ENCODE data around the gene CEP192. TPM values are rescaled to one million over a fixed set of nuclear protein-coding genes. Genes with fewer than 3 reads are reported as not detected.
A peak's percentile ranks its signal among the peaks of the same experiment; 100 is the strongest.

The CEP192 gene, protein sequence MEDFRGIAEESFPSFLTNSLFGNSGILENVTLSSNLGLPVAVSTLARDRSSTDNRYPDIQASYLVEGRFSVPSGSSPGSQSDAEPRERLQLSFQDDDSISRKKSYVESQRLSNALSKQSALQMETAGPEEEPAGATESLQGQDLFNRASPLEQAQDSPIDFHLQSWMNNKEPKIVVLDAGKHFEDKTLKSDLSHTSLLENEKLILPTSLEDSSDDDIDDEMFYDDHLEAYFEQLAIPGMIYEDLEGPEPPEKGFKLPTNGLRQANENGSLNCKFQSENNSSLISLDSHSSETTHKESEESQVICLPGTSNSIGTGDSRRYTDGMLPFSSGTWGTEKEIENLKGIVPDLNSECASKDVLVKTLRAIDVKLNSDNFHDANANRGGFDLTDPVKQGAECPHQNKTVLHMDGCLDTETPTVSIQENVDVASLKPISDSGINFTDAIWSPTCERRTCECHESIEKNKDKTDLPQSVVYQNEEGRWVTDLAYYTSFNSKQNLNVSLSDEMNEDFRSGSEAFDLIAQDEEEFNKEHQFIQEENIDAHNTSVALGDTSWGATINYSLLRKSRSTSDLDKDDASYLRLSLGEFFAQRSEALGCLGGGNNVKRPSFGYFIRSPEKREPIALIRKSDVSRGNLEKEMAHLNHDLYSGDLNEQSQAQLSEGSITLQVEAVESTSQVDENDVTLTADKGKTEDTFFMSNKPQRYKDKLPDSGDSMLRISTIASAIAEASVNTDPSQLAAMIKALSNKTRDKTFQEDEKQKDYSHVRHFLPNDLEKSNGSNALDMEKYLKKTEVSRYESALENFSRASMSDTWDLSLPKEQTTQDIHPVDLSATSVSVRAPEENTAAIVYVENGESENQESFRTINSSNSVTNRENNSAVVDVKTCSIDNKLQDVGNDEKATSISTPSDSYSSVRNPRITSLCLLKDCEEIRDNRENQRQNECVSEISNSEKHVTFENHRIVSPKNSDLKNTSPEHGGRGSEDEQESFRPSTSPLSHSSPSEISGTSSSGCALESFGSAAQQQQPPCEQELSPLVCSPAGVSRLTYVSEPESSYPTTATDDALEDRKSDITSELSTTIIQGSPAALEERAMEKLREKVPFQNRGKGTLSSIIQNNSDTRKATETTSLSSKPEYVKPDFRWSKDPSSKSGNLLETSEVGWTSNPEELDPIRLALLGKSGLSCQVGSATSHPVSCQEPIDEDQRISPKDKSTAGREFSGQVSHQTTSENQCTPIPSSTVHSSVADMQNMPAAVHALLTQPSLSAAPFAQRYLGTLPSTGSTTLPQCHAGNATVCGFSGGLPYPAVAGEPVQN (N-terminal part only)
- total RNA-seq (34.8 TPM), polyA plus RNA-seq (ENCODE audit: insufficient read depth in 1 of 8, insufficient read length in 8 of 8, low replicate concordance in 1 of 8) (10 to 100 TPM; 14.3 to 29.2 (median 20.6) TPM)
- long read RNA-seq, donor 1: 0 reads
- long read RNA-seq, donor 2: 0 reads
- long read RNA-seq, donor 3: 0 reads
- long read RNA-seq, donor 4: 0 reads
- long read RNA-seq, donor 5, partial matches to known transcripts: 0 of 1 reads
- long read RNA-seq, donor 5, other reads (novel, unspliced or antisense): 0 of 1 reads
- long read RNA-seq, donor 6: 0 reads
- long read RNA-seq, donor 7: 0 reads
- long read RNA-seq, donor 8: 0 reads
- long read RNA-seq, donor 9: 0 reads
- long read RNA-seq, donor 10, full-length matches to known transcripts: 1 of 1 reads
- long read RNA-seq, donor 10, partial matches to known transcripts: 0 of 1 reads
- long read RNA-seq, donor 10, other reads (novel, unspliced or antisense): 0 of 1 reads
- long read RNA-seq, donor 11: 0 reads

DNA sequence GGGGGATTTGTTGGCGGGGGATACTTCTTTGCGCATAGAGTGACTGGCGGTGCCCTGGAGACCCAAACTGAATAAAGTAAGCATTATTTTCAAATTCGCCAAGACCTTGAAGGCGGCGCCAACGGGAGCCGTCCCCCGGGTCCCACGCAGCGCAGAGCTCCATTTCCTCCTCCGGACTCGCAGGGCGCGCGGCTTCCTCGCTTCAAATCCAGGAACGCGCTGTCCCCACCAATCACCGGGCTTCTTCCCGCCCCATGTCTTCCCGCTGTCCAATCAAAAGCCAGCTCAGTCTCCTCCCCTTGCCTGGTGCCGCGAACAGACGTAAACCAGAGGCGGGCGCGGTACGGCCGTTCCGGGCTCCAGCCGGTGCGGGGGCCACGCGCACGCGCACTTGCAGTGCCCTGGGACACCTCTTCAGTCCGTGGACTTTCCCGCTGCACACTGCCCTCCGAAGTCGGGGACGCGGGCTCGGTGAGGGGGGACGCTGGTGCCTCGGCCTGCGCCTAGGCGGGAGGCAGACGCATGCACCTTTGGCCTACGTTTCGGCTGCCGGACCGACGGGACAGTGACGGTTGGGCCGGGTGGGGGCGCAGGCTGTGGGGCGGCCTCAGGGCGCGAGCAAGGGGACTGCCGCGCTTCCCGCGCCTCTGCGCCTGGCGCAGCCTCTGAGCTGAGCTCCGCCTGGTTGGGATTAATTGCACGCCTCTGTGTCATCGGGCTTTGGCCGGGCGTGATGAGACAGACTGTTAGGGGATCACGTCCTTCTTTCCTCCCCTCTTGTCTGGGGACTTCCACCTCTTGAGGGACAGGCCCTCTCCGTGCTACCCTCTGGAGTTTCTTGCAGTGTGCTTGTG, at the start of gene CEP192:
CEP192 (plus strand) TSS at position 396 of the 854 bp plus-strand sequence. CDS start 8,063 bp downstream, outside the sequence.
- Histone ChIP-seq H3K9me3 (replicated peaks; ENCODE audit: control insufficient read depth, low read depth, low read length) (no peaks in the 10 kb centered on the region), H3K4me1 (ENCODE audit: control insufficient read depth, insufficient read depth, low read length) (peaks cover 14% of the 10 kb centered on the region), H3K36me3 (ENCODE audit: control insufficient read depth, insufficient read depth, low read length) (peaks cover 2% of the 10 kb centered on the region), H3K27ac (ENCODE audit: low read length) (peak within 1 kb of the TSS; percentile 95), H3K27me3 (ENCODE audit: control insufficient read depth, insufficient read depth, low read length) (no peaks in the 10 kb centered on the region), H3K4me3 (ENCODE audit: low read length) (peak within 1 kb of the TSS; percentile 80)
- peak; percentile 99 for DNase-seq
- under 1% methylated on average over 65 of the region's 73 CpGs for WGBS (ENCODE audit: insufficient coverage)

DNA sequence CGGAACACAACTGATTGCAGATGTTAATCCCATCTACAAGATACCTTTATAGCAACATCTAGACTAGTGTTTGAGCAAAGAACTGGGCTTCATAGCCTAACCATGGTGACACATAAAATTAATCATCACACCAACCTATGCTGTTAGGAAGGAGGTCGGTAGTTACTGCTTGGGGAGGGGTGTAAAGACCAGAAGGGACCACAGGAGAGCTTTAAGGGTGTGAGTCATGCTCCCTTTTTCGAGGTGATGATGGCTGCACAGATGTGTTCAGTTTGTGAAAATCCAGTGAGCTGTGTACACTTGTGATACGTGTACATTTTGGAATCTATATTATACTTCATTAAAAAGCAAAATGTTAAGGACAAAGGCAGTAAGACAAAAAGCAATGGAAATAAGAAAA, 47.9 kb upstream of the CEP192 start:
- Histone ChIP-seq H3K4me3 (ENCODE audit: low read length) (no peak overlapping the region), H3K27ac (ENCODE audit: low read length) (no peak overlapping the region), H3K4me1 (ENCODE audit: control insufficient read depth, insufficient read depth, low read length) (peaks cover 18% of the 10 kb centered on the region), H3K9me3 (replicated peaks; ENCODE audit: control insufficient read depth, low read depth, low read length) (no peaks in the 10 kb centered on the region), H3K36me3 (ENCODE audit: control insufficient read depth, insufficient read depth, low read length) (no peaks in the 10 kb centered on the region), H3K27me3 (ENCODE audit: control insufficient read depth, insufficient read depth, low read length) (no peaks in the 10 kb centered on the region)
- 40% methylated on average over 1 of the region's 4 CpGs for WGBS (ENCODE audit: insufficient coverage)
- DNase-seq: no peak

DNA sequence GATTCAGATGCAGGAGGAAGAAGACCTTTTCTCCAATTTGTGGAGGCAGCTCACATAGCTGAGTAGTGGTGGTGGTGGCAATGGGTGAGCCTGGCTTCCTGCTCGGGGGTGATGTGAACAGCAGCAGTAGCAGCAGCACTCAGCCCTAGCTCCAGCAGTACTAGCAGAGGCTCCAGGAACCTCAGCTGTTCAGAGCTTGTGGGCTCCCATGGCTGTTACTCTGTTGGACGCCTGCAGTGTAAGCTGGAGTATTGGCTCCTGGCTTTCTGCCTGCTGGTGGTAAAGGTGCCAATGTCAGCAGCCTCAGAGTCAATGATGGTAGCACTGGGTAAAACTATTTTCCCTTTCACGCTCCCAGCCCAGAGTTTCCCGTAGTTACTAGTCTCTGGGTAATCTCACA, 46.5 kb upstream of the CEP192 start:
- H3K4me3 ChIP-seq (ENCODE audit: low read length): no peak overlapping the region
- no peak overlapping the region for H3K27ac ChIP-seq (ENCODE audit: low read length)
- peaks cover 25% of the 10 kb centered on the region for H3K4me1 ChIP-seq (ENCODE audit: control insufficient read depth, insufficient read depth, low read length)
- WGBS (ENCODE audit: insufficient coverage): no CpG with 5 or more reads among the region's 4 CpGs
- H3K27me3 ChIP-seq (ENCODE audit: control insufficient read depth, insufficient read depth, low read length): no peaks in the 10 kb centered on the region
- H3K9me3 ChIP-seq (replicated peaks; ENCODE audit: control insufficient read depth, low read depth, low read length): no peaks in the 10 kb centered on the region
- no peaks in the 10 kb centered on the region for H3K36me3 ChIP-seq (ENCODE audit: control insufficient read depth, insufficient read depth, low read length)
- DNase-seq: peak; percentile 72

DNA sequence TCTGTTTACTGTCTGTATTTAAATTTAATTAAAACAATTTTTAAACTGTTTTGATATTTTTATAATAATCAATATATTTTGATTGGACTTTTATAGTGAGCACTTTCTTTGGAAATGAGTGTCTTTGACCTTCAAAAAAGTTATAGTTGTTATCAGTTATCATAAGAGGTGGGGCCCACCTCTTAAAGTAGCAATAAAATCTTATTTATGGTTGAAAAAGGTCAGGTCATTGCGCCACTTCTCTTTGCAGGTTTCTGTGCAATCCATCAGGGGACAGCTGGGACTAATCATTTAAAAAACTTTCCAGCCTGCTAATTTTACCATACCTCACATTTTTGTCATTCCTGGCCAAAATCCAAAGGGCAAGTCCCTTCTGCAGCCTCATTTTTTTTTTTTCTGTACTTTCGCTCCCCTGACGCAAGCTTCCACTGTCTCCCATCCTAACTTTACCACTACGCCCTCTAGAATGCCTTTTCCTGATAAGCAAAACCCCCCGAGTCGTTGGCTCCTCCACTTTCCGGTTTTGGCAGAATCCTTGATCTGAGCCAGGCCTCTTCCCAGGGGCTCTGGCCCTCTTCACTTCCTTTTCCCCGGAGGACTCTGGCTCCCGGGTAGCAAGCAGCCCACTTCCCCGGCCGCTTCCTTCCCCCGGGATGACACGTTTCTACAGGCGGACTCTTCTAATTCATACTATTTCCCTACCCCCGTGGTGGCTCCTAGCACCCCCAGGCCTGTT, 44.4 kb upstream of the CEP192 start:
- Histone ChIP-seq H3K27me3 (ENCODE audit: control insufficient read depth, insufficient read depth, low read length) (no peaks in the 10 kb centered on the region), H3K4me1 (ENCODE audit: control insufficient read depth, insufficient read depth, low read length) (peaks cover 25% of the 10 kb centered on the region), H3K4me3 (ENCODE audit: low read length) (peak overlapping the region; percentile 79), H3K36me3 (ENCODE audit: control insufficient read depth, insufficient read depth, low read length) (no peaks in the 10 kb centered on the region), H3K9me3 (replicated peaks; ENCODE audit: control insufficient read depth, low read depth, low read length) (no peaks in the 10 kb centered on the region), H3K27ac (ENCODE audit: low read length) (peak overlapping the region; percentile 98)
- WGBS (ENCODE audit: insufficient coverage): under 1% methylated on average over 14 of the region's 15 CpGs
- DNase-seq: peak; percentile 79

DNA sequence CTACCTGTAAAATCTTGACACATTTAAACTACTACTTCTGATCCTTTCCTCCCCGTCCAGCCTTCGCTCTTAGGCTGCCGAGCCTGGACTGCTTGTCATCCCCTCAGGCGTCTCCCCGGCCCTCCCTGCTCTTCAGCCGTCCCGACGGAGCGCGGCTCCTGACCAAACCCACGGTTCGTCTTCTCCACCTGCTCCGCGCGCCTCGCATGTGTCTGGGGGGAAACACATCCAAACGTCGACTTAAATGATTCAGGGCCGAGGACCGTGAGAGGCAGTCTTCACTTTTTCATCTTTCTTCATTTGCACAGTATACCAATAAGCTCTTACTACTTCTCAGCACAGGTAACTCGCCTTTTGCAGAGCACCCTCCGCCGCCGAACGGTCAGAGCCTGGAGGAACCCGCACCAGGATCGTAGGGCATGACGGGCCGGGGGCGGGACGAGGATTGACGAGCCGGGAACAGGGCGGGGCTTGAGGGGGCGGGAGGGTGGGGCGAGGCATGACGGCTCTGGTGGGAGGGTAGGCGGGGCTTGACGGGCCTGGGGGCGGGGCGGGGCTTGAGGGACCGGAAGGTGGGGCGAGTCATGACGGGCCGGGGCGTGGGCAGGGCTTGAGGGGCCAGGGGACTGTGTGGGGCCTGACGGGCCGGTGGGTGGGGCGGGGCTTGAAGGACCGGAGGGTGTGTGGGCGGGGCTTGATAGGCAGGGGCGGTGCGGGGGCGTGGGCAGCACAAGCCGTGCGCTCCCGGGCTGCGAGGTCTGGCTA, 43.7 kb upstream of the CEP192 start, which contains the start of gene SEH1L:
SEH1L (plus strand) TSS at position 727 of the 765 bp plus-strand sequence. CDS start 111 bp downstream, outside the sequence.
- Histone ChIP-seq H3K4me3 (ENCODE audit: low read length) (peak within 1 kb of the TSS; percentile 79), H3K36me3 (ENCODE audit: control insufficient read depth, insufficient read depth, low read length) (no peaks in the 10 kb centered on the region), H3K27ac (ENCODE audit: low read length) (peak within 1 kb of the TSS; percentile 98), H3K27me3 (ENCODE audit: control insufficient read depth, insufficient read depth, low read length) (no peaks in the 10 kb centered on the region), H3K4me1 (ENCODE audit: control insufficient read depth, insufficient read depth, low read length) (peaks cover 25% of the 10 kb centered on the region), H3K9me3 (replicated peaks; ENCODE audit: control insufficient read depth, low read depth, low read length) (no peaks in the 10 kb centered on the region)
- peak; percentile 99 for DNase-seq
- WGBS (ENCODE audit: insufficient coverage): 0% methylated on average over 36 of the region's 58 CpGs

- H3K9me3 ChIP-seq (replicated peaks; ENCODE audit: control insufficient read depth, low read depth, low read length): no peaks in the 10 kb centered on the region
- peaks cover 25% of the 10 kb centered on the region for H3K4me1 ChIP-seq (ENCODE audit: control insufficient read depth, insufficient read depth, low read length)
- H3K27me3 ChIP-seq (ENCODE audit: control insufficient read depth, insufficient read depth, low read length): no peaks in the 10 kb centered on the region
- peak overlapping the region; percentile 97 for H3K27ac ChIP-seq (ENCODE audit: low read length)
- peak overlapping the region; percentile 78 for H3K4me3 ChIP-seq (ENCODE audit: low read length)
- H3K36me3 ChIP-seq (ENCODE audit: control insufficient read depth, insufficient read depth, low read length): no peaks in the 10 kb centered on the region
- DNase-seq: peak; percentile 98
- WGBS (ENCODE audit: insufficient coverage): under 1% methylated on average over 72 of the region's 81 CpGs
These were observed 42.9 kb upstream of the CEP192 start for GRCh38 chr18:12948050-12948804.

- no peaks in the 10 kb centered on the region for H3K27me3 ChIP-seq (ENCODE audit: control insufficient read depth, insufficient read depth, low read length)
- H3K36me3 ChIP-seq (ENCODE audit: control insufficient read depth, insufficient read depth, low read length): peaks cover 18% of the 10 kb centered on the region
- no peaks in the 10 kb centered on the region for H3K9me3 ChIP-seq (replicated peaks; ENCODE audit: control insufficient read depth, low read depth, low read length)
- no CpG with 5 or more reads among the region's 3 CpGs for WGBS (ENCODE audit: insufficient coverage)
- H3K4me3 ChIP-seq (ENCODE audit: low read length): no peak overlapping the region
- no peak for DNase-seq
- H3K27ac ChIP-seq (ENCODE audit: low read length): no peak overlapping the region
- H3K4me1 ChIP-seq (ENCODE audit: control insufficient read depth, insufficient read depth, low read length): peaks cover 5% of the 10 kb centered on the region
These were observed 32.7 kb upstream of the CEP192 start for GRCh38 chr18:12958478-12958877.
